GM06990 (cell line): ENCODE measurements around the gene FZD10.

ENCODE experiments used
- DNase-seq: peaks from one replicate; pipeline ENCODE4 v3.0.0-alpha.2; 2011; ENCODE audit not compliant: insufficient read length; ENCODE audit errors: extremely low read depth
- H3K27me3 ChIP-seq: replicated peaks from 2 replicates; pipeline ENCODE4 v1.6.0; 2011; ENCODE audit warnings: low read length; ENCODE audit not compliant: control insufficient read depth, insufficient read depth
- H3K36me3 ChIP-seq: 2 replicates; pipeline ENCODE4 v1.5.1; 2011; ENCODE audit warnings: low read length; ENCODE audit not compliant: control insufficient read depth, insufficient read depth
- H3K4me3 ChIP-seq: replicated peaks from 2 replicates; pipeline ENCODE4 v1.5.1; 2011; ENCODE audit warnings: low read depth, mild to moderate bottlenecking, control low read depth, low read length
- TF ChIP-seq, protein P1 (sequence below): IDR thresholded peaks from 2 replicates; pipeline ENCODE4 v1.5.1; 2011; ENCODE audit warnings: low read length, control low read depth, mild to moderate bottlenecking, inconsistent platforms; ENCODE audit not compliant: insufficient read depth, poor library complexity, severe bottlenecking

The FZD10 gene

GRCh38 chr12:130152386-130152785 is 9.9 kb upstream of the FZD10 start:
- Histone ChIP-seq H3K4me3 (no peak overlapping the region), H3K36me3 (no peaks in the 10 kb centered on the region), H3K27me3 (no peaks in the 10 kb centered on the region)
- no peak for DNase-seq
- TF ChIP-seq, protein P1, sequence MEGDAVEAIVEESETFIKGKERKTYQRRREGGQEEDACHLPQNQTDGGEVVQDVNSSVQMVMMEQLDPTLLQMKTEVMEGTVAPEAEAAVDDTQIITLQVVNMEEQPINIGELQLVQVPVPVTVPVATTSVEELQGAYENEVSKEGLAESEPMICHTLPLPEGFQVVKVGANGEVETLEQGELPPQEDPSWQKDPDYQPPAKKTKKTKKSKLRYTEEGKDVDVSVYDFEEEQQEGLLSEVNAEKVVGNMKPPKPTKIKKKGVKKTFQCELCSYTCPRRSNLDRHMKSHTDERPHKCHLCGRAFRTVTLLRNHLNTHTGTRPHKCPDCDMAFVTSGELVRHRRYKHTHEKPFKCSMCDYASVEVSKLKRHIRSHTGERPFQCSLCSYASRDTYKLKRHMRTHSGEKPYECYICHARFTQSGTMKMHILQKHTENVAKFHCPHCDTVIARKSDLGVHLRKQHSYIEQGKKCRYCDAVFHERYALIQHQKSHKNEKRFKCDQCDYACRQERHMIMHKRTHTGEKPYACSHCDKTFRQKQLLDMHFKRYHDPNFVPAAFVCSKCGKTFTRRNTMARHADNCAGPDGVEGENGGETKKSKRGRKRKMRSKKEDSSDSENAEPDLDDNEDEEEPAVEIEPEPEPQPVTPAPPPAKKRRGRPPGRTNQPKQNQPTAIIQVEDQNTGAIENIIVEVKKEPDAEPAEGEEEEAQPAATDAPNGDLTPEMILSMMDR: no peak

DNA sequence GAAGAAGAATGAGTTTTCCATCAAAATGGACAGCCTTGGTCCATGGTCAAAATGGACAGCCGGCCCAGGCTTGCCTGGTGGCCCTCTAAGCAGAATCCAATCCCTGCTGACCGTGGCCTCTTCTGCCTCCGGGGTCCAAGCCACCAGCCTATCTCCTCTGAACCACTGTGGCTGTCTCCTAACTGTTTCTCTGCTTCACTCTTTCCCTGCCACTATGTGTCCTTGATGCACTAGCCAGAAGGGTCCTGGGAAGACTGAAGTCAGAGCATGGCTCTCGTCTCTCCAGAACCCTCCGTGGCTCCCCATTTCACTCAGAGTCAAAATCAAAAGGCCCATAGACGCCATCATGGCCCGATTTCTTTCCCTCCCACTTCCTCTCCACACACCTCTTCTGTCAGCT is 8.5 kb upstream of the FZD10 start:
- H3K4me3 ChIP-seq: no peak overlapping the region
- TF ChIP-seq, protein P1: no peak
- no peak for DNase-seq
- no peaks in the 10 kb centered on the region for H3K27me3 ChIP-seq
- no peaks in the 10 kb centered on the region for H3K36me3 ChIP-seq

GRCh38 chr12:130154276-130155070 is 7.8 kb upstream of the FZD10 start:
- no peak for DNase-seq
- no peak overlapping the region for H3K4me3 ChIP-seq
- H3K36me3 ChIP-seq: no peaks in the 10 kb centered on the region
- no peaks in the 10 kb centered on the region for H3K27me3 ChIP-seq
- TF ChIP-seq, protein P1: no peak

- H3K36me3 ChIP-seq: no peaks in the 10 kb centered on the region
These were observed 6.7 kb upstream of the FZD10 start for GRCh38 chr12:130155416-130156073.

GRCh38 chr12:130156652-130157275 is 5.5 kb upstream of the FZD10 start:
- no peak for DNase-seq
- TF ChIP-seq, protein P1: no peak
- H3K36me3 ChIP-seq: no peaks in the 10 kb centered on the region
- no peak overlapping the region for H3K4me3 ChIP-seq
- no peaks in the 10 kb centered on the region for H3K27me3 ChIP-seq

More at GRCh38 chr12:130155416-130156073, 6.7 kb upstream of the FZD10 start:
- no peaks in the 10 kb centered on the region for H3K27me3 ChIP-seq
- no peak overlapping the region for H3K4me3 ChIP-seq
- TF ChIP-seq, protein P1: no peak
- no peak for DNase-seq
